Activated T-cell treated with anti-CD3 and anti-CD28 coated beads for 4 hours (primary cell): ENCODE data around the gene AKR1C8.
"Not testable (repeated sequence)": the region's sequence is repeated elsewhere in the genome, so short reads cannot be mapped to it uniquely, and the experiment has no call there.

ENCODE experiments used
- DNase-seq: peaks from one replicate; pipeline ENCODE4 v3.0.0-alpha.2; 2020

The AKR1C8 gene

DNA sequence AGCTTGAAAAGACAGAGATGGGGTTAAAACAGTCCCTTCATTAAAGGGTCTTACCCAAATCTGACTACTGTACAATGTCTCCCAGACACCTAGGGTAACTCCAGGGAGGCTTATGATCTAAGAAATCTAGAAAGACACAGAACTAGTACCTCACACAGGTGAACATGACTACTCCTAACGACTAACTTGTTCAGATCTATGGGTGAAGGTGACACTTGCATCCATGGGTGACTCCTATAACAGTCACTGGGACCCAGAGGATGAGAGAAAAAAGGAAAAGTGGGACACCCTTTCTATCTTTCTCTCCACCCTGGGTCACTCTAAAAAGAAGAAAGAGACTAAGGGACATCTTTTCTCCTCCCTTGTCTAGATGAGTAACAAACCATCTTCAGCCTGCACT is 19.2 kb downstream of the AKR1C8 start:
- DNase-seq: no peak

DNA sequence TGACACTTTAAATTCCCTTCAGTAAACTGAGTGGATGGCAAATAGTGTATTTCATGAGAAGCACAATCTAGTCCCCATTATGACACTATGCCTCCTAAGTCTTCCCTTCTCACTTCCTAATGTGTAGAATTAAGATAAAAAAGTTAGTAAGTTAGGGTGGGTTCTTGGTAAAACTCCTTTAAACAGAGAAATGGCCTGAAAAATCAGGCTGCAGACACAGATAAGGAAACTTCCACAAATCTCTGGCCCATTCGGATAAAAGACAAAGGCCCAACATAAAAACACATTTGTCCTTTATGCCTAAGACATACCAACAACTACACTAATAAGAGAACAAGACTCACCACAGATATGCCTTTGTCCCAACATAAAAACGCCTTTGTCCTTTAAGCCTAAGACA is 21.5 kb downstream of the AKR1C8 start:
- no peak for DNase-seq

DNA sequence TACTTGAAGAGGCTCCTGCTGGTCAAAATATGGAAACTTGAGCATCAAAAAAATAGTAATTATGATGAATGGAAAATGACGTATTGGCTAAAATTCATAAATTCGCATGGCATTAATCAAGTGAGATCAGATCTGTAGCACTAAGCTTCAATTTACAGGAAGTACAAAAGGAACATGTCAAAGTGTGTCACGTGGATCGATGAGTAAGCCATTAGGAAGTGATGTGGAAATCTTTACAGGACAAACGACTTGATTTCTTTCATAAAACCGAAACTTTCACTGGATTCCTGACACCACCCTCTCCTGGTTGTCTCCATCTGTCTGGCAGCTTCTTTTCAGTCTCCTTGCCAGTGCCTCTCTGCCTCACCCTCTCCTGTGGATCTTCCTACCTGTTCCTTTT is 25.8 kb downstream of the AKR1C8 start:
- no peak for DNase-seq

GRCh38 chr10:5157501-5157900 is 27.4 kb downstream of the AKR1C8 start:
- no peak for DNase-seq

GRCh38 chr10:5155951-5156350 is 29.0 kb downstream of the AKR1C8 start:
- no peak for DNase-seq

- DNase-seq: no peak
These were observed 33.9 kb downstream of the AKR1C8 start for GRCh38 chr10:5151076-5151475.

DNA sequence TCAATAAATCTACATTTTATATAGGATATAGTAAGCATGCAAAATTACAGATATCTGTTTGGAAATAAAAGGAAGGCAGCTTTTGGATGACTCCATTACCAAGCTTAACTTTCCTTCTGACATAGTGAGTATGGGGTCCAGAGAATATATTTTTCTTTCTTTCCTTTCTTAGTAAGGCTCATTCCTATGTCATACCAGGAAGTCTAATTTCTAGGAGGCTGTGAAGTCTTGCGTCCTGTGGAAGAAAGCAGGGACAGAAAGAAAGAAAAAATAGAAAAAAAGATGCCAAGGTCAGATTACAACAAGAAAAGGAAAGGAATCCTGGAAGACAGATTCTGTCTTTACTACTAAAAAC is 36.3 kb downstream of the AKR1C8 start:
- DNase-seq: no peak

DNA sequence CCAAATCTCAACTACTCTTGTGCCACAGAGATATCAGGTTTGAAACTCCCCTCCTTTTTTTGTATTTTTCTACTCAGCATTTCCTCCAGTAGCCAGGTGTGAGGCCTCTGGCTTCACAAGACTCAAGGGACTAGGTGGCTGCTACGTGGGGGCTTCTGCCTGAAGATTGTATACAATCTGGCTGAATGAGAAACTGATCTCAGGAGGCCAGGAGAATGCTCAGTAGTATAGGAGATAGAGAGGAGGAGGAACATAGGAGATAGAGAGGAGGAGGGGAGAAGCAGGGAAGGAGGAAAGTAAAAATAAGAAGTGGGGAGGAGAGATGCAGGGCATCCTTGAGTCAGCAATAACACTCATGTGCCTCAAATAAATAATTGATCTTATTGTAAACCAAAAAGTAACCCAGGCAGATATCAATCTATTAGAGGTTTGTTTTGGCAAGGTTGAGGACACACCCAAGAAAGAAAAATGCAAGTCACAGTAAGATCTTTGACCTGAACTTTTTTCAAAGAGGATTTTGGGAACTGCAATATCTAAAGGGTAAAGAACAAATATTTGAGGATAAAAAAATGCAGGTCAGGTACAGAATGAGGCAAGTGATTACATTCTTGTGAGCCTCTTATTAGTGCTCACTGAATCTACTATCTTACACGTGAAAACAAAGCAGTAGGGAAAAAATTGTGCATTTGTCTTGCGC is 36.8 kb downstream of the AKR1C8 start:
- DNase-seq: no peak

DNA sequence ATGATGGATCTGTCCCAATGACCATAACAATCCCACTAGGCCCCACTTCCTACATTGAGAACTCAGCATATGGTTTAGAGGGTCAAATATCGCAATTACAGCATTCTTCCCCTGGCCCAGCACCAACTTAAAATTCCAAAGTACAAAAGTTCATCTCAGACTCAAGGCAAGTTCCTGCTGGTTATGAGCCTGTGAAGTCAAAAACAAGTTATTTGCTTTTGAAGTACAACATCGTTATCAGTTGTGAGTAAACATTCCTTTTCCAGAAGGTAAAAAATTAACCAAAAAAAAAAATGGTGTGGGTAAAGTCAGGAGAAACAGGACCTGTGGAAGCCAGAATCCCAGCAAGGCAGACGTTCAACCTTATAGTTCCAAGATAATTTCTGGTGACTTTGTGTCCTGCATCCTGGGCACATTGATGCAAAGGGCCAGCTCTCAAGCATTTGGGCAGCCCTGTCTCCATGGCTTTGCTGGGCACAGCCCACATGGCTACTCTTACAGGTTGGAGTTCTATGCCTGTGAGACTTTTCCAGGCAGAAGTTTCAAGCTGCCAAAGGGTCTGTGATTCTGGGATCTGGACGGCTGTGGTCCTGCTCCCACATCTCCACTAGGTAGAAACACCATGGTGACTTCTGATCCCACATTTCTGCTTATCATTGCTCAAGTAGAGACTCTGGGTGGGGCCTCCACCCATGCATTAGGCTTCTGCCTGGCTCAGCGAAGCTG is 37.5 kb downstream of the AKR1C8 start:
- DNase-seq: no peak

GRCh38 chr10:5146920-5147254 is 38.1 kb downstream of the AKR1C8 start:
- DNase-seq: no peak

- DNase-seq: no peak
These were observed 41.8 kb downstream of the AKR1C8 start for GRCh38 chr10:5143137-5143536.

- no peak for DNase-seq
These were observed 42.8 kb downstream of the AKR1C8 start for GRCh38 chr10:5142199-5142598.

DNA sequence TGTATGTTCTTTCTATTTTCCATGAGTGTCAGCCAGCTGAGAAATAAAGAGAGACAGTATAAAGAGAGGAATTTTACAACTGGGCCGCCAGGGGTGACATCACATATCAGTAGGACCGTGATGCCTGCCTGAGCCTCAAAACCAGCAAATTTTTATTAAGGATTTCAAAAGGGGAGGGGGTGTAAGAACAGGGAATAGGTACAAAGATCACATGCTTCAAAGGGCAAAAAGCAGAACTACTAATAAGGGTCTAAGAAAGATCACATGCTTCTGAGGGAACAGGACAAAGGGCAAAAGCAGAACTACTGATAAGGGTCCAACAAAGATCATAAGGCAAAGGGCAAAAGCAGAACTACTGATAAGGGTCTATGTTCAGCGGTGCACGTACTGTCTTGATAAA is 47.3 kb downstream of the AKR1C8 start:
- not testable (repeated sequence) for DNase-seq

DNA sequence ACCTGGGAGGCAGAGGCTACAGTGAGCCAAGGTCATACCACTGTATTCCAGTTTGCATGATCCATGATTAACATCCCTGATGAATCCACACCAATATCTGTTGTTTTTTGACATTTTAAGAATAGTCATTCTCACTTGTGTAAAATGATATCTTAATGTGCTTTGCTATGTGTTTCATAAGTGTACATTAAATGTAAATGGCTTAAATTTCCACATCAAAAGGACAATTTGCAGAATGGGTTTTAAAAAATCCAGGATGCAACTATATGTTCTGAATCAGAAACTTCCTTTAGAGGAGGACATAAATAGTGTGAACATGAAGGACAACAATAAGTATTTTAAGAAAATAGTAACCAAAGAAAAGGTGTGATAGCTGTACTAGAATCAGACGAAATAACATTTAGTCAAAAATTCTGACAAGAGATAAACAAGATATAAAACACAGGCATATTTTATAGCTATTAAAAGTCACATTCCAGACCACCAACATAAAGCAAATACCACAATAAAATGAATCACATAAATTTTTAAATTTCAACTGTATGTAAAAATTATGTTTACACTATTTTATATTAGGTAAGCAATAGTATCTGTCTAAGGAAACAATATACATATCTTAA is 48.4 kb downstream of the AKR1C8 start:
- DNase-seq: no peak

DNA sequence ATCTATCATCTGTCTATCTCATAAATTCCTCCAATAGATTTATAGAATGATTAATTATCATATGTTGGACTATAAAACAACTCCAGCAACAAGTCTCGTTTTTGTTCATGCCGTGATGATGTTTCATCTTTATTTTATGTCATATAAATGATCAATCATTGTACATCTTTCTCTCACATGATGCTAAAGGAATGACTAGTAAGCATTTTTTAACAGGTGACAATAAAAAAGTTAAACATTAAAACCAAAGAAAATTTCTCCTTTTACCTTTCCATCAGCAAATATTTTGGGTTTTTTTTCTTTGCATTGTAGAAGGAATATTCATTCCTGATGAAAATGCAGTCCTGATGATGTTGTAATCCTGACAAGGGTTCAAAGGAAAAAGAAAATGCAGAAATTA is 49.4 kb downstream of the AKR1C8 start:
- no peak for DNase-seq

DNA sequence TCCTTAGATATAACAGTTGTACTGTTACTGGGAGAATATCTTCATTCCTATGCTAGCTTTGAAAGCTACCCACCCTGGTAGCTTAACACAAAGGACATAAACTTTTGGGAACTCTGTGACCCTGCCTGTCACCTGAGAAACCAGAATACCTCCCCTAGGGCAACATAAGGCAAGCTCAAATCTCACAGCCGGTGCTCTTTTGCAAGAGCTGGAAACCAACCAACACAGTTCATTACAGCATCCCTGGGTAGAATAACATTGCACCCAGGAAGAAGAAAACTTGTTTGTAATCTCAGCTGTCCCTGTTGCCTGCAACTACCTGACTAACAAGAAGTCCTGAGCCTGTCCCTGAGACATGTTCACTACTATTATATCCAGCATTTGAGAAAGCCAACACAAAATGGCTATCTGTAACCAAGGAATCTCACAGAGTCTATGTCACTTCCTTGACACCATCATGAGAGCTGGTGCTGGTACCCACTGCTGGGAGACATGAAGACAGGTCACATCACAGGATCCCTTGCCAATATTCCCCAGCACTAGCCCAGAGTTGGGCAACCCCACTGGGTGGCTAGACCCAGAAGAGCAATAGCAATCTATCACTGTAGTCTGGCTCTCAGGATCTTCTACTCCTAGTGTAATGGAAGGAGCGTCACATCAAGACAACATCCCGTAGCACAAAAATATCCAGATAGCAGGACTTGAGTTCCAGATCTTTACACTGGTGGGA is 59.5 kb downstream of the AKR1C8 start:
- no peak for DNase-seq

DNA sequence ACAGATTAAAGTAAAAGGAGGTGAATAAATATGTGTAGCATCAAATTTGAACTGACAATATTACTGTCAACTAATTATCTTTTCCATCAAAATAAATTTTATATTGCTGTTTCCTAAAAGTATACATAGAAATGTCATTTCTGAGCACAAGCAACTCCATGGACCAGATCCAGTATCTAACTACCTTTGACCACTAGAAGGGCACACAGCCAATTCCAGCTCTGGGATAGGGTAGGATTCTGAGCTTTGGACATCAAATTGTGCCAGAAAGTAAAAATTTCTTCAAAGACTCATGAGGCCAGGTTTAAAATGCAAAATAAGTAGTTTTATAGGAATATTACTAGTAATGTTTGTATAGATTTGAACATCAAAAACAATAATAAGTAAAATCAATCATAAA is 61.1 kb downstream of the AKR1C8 start:
- DNase-seq: no peak

DNA sequence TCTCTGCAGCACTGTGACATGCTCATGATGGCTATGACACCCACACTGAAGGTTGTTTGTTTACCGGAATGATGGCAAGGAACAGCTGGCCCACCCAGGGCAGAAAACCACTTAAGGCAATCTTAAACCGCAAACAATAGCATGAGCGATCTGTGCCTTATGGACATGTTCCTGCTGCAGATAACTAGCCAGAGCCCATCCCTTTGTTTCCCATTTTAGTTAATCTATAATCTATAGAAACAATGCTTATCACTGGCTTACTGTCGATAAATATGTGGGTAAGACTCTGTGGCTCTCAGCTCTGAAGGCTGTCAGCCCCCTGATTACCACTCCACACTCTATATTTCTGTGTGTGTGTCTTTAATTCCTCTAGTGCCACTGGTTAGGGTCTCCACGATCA is 65.0 kb downstream of the AKR1C8 start:
- DNase-seq: not testable (repeated sequence)

DNA sequence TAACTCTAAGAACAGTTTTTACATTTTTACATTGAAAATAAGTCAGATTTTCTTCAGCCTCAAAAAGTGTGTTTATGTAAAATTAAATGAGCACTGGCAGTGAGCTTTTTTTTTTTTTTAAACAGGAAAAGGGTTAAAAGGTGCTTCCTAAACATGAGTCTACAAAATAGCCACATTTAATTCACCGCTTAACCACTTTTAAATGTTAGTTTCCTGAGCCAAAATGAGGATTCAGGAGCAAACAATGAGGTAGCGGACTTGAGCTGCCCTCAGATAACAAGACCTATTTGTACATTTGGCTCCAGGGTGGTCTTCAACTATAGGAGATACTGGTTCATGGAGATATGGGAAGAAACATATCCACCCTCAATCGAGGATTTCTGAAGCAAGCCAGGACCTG is 67.9 kb downstream of the AKR1C8 start:
- no peak for DNase-seq

DNA sequence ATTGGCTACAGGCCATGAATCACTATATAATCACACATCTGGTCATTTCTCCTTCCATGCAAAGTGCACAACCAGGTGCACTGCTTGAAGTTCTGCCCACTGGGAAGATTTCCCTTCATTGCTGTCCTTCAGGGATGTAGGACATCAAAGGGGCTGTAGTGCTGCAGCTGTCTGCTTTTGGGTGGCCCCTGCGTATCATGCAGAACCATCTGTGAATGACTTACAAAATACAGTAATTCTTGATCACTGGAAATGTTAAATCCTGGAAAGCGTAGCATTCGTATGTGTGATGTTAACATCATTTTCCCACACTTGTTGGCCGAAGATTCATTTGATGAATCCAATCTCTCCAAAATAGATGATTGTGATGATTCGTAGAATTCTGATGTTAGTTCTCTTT is 68.3 kb downstream of the AKR1C8 start:
- DNase-seq: no peak

GRCh38 chr10:5109861-5110260 is 75.1 kb downstream of the AKR1C8 start:
- not testable (repeated sequence) for DNase-seq

DNA sequence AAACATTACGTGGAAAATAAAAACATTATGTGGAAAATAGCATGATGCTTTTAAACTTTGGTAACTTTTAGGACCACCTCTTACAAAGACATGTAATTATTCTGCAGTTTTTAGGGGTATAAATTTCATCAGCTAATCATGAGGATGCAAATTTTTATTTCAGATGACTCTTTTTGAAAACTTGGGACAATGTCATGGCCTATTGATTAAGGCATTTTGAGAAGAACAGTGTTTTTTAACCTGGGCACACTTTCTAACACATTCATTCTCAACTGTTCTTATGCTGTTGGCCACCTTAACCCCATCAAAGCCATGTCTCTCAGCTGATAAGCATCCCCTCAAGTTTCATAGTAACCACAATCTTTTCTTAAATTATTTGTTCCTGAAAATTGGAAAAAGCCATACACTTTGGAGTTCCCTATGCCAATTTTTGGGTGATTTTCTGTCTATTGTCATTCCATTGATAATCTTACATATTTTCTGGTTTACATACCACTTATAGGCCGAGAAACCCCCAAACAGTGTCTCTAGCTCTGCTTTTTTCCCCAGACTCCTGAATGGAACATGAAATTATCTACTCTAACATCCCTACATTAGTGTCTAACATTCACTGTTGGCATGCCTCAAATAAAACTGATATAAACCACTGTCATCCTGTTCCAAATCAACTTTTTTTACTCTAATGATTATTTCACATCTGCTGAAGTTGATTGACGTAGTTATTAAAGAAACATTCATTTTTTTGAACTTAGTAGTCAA is 76.1 kb downstream of the AKR1C8 start:
- DNase-seq: no peak
